ENCODE measurements around the gene ZNF90. TPM values are rescaled to one million over a fixed set of nuclear protein-coding genes. Genes with fewer than 3 reads are reported as not detected.
"Not testable (repeated sequence)": the region's sequence is repeated elsewhere in the genome, so short reads cannot be mapped to it uniquely, and the experiment has no call there.

The ZNF90 gene
- polyA plus RNA-seq, 2 donors = 1.0 to 2.3 TPM

GRCh38 chr19:20060282-20060681 is 17.5 kb upstream of the ZNF90 start:
- Histone ChIP-seq H3K27me3 (ENCODE audit: control insufficient read depth in 1 of 2, insufficient read depth in 2 of 2, low read length in 2 of 2) (no peaks in the 10 kb centered on the region), H3K27ac (ENCODE audit: low read depth in 2 of 2, low read length in 1 of 2) (no peak overlapping the region)
- WGBS, 2 donors = 55 to 71% methylated on average over 1 of the region's 1 CpG

GRCh38 chr19:20066861-20067260 is 10.9 kb upstream of the ZNF90 start:
- Histone ChIP-seq H3K27me3 (ENCODE audit: control insufficient read depth in 1 of 2, insufficient read depth in 2 of 2, low read length in 2 of 2) (no peaks in the 10 kb centered on the region), H3K9me3 (ENCODE audit: control insufficient read depth in 2 of 2, insufficient read depth in 1 of 2, low read depth in 1 of 2, low read length in 1 of 2) (no peaks in the 10 kb centered on the region), H3K27ac (ENCODE audit: low read depth in 2 of 2, low read length in 1 of 2) (no peak overlapping the region), H3K4me1 (ENCODE audit: control insufficient read depth in 2 of 2, insufficient read depth in 2 of 2, low read length in 1 of 2) (no peaks in the 10 kb centered on the region), H3K4me3 (ENCODE audit: low read depth in 1 of 2, low read length in 2 of 2) (no peak overlapping the region), H3K36me3 (ENCODE audit: control insufficient read depth in 2 of 2, insufficient read depth in 2 of 2, low read length in 1 of 2) (no peaks in the 10 kb centered on the region)
- 48 to 52% methylated on average over 3 of the region's 3 CpGs for WGBS, 2 donors

More at GRCh38 chr19:20060282-20060681, 17.5 kb upstream of the ZNF90 start:
- Histone ChIP-seq H3K4me3 (ENCODE audit: low read depth in 1 of 2, low read length in 2 of 2) (no peak overlapping the region), H3K4me1 (ENCODE audit: control insufficient read depth in 2 of 2, insufficient read depth in 2 of 2, low read length in 1 of 2) (no peaks in the 10 kb centered on the region), H3K9me3 (ENCODE audit: control insufficient read depth in 2 of 2, insufficient read depth in 1 of 2, low read depth in 1 of 2, low read length in 1 of 2) (no peaks in the 10 kb centered on the region), H3K36me3 (ENCODE audit: control insufficient read depth in 2 of 2, insufficient read depth in 2 of 2, low read length in 1 of 2) (no peaks in the 10 kb centered on the region)

GRCh38 chr19:20067943-20068342 is 9.9 kb upstream of the ZNF90 start:
- WGBS, 2 donors = 15 to 26% methylated on average over 9 of the region's 9 CpGs
- Histone ChIP-seq H3K36me3 (ENCODE audit: control insufficient read depth in 2 of 2, insufficient read depth in 2 of 2, low read length in 1 of 2) (no peaks in the 10 kb centered on the region), H3K4me3 (ENCODE audit: low read depth in 1 of 2, low read length in 2 of 2) (no peak overlapping the region), H3K27ac (ENCODE audit: low read depth in 2 of 2, low read length in 1 of 2) (no peak overlapping the region), H3K4me1 (ENCODE audit: control insufficient read depth in 2 of 2, insufficient read depth in 2 of 2, low read length in 1 of 2) (no peaks in the 10 kb centered on the region), H3K27me3 (ENCODE audit: control insufficient read depth in 1 of 2, insufficient read depth in 2 of 2, low read length in 2 of 2) (no peaks in the 10 kb centered on the region), H3K9me3 (ENCODE audit: control insufficient read depth in 2 of 2, insufficient read depth in 1 of 2, low read depth in 1 of 2, low read length in 1 of 2) (no peaks in the 10 kb centered on the region)

- H3K27me3 ChIP-seq (ENCODE audit: control insufficient read depth in 1 of 2, insufficient read depth in 2 of 2, low read length in 2 of 2); H3K4me1 ChIP-seq (ENCODE audit: control insufficient read depth in 2 of 2, insufficient read depth in 2 of 2, low read length in 1 of 2); H3K9me3 ChIP-seq (ENCODE audit: control insufficient read depth in 2 of 2, insufficient read depth in 1 of 2, low read depth in 1 of 2, low read length in 1 of 2); H3K27ac ChIP-seq (ENCODE audit: low read depth in 2 of 2, low read length in 1 of 2); H3K36me3 ChIP-seq (ENCODE audit: control insufficient read depth in 2 of 2, insufficient read depth in 2 of 2, low read length in 1 of 2); H3K4me3 ChIP-seq (ENCODE audit: low read depth in 1 of 2, low read length in 2 of 2): not testable (repeated sequence)
- WGBS, 2 donors = 29 to 33% methylated on average over 7 of the region's 7 CpGs
Measured at GRCh38 chr19:20068559-20068958, 9.2 kb upstream of the ZNF90 start.

- Histone ChIP-seq H3K36me3 (ENCODE audit: control insufficient read depth in 2 of 2, insufficient read depth in 2 of 2, low read length in 1 of 2) (no peaks in the 10 kb centered on the region), H3K4me3 (ENCODE audit: low read depth in 1 of 2, low read length in 2 of 2) (no peak overlapping the region), H3K27ac (ENCODE audit: low read depth in 2 of 2, low read length in 1 of 2) (no peak overlapping the region), H3K27me3 (ENCODE audit: control insufficient read depth in 1 of 2, insufficient read depth in 2 of 2, low read length in 2 of 2) (no peaks in the 10 kb centered on the region), H3K9me3 (ENCODE audit: control insufficient read depth in 2 of 2, insufficient read depth in 1 of 2, low read depth in 1 of 2, low read length in 1 of 2) (no peaks in the 10 kb centered on the region), H3K4me1 (ENCODE audit: control insufficient read depth in 2 of 2, insufficient read depth in 2 of 2, low read length in 1 of 2) (no peaks in the 10 kb centered on the region)
- 63 to 65% methylated on average over 2 of the region's 2 CpGs for WGBS, 2 donors
Measured at GRCh38 chr19:20070691-20071090, 7.1 kb upstream of the ZNF90 start.

GRCh38 chr19:20072936-20073335 is 4.9 kb upstream of the ZNF90 start:
- no peaks in the 10 kb centered on the region for H3K27me3 ChIP-seq (ENCODE audit: control insufficient read depth in 1 of 2, insufficient read depth in 2 of 2, low read length in 2 of 2)
- no peaks in the 10 kb centered on the region for H3K4me1 ChIP-seq (ENCODE audit: control insufficient read depth in 2 of 2, insufficient read depth in 2 of 2, low read length in 1 of 2)

GRCh38 chr19:20078581-20079031 is 806 bp downstream of the ZNF90 start:
- no peaks in the 10 kb centered on the region for H3K27me3 ChIP-seq (ENCODE audit: control insufficient read depth in 1 of 2, insufficient read depth in 2 of 2, low read length in 2 of 2)
- no peaks in the 10 kb centered on the region for H3K9me3 ChIP-seq (ENCODE audit: control insufficient read depth in 2 of 2, insufficient read depth in 1 of 2, low read depth in 1 of 2, low read length in 1 of 2)
- WGBS, 2 donors = 2 to 3% methylated on average over 19 of the region's 19 CpGs
- H3K36me3 ChIP-seq (ENCODE audit: control insufficient read depth in 2 of 2, insufficient read depth in 2 of 2, low read length in 1 of 2) = no peaks in the 10 kb centered on the region
- no peaks in the 10 kb centered on the region for H3K4me1 ChIP-seq (ENCODE audit: control insufficient read depth in 2 of 2, insufficient read depth in 2 of 2, low read length in 1 of 2)
- peak overlapping the region; percentile 58 to 67 for H3K4me3 ChIP-seq (ENCODE audit: low read depth in 1 of 2, low read length in 2 of 2)
- H3K27ac ChIP-seq (ENCODE audit: low read depth in 2 of 2, low read length in 1 of 2) = no peak overlapping the region

More at GRCh38 chr19:20072936-20073335, 4.9 kb upstream of the ZNF90 start:
- Histone ChIP-seq H3K9me3 (ENCODE audit: control insufficient read depth in 2 of 2, insufficient read depth in 1 of 2, low read depth in 1 of 2, low read length in 1 of 2) (no peaks in the 10 kb centered on the region), H3K27ac (ENCODE audit: low read depth in 2 of 2, low read length in 1 of 2) (no peak overlapping the region), H3K36me3 (ENCODE audit: control insufficient read depth in 2 of 2, insufficient read depth in 2 of 2, low read length in 1 of 2) (no peaks in the 10 kb centered on the region), H3K4me3 (ENCODE audit: low read depth in 1 of 2, low read length in 2 of 2) (no peak overlapping the region)
- 91 to 94% methylated on average over 5 of the region's 5 CpGs for WGBS, 2 donors

GRCh38 chr19:20079476-20079875 is 1.7 kb downstream of the ZNF90 start:
- 69 to 76% methylated on average over 8 of the region's 8 CpGs for WGBS, 2 donors
- no peaks in the 10 kb centered on the region for H3K36me3 ChIP-seq (ENCODE audit: control insufficient read depth in 2 of 2, insufficient read depth in 2 of 2, low read length in 1 of 2)
- H3K27ac ChIP-seq (ENCODE audit: low read depth in 2 of 2, low read length in 1 of 2) = no peak overlapping the region
- no peaks in the 10 kb centered on the region for H3K9me3 ChIP-seq (ENCODE audit: control insufficient read depth in 2 of 2, insufficient read depth in 1 of 2, low read depth in 1 of 2, low read length in 1 of 2)
- H3K4me3 ChIP-seq (ENCODE audit: low read depth in 1 of 2, low read length in 2 of 2) = no peak overlapping the region
- H3K4me1 ChIP-seq (ENCODE audit: control insufficient read depth in 2 of 2, insufficient read depth in 2 of 2, low read length in 1 of 2) = no peaks in the 10 kb centered on the region
- H3K27me3 ChIP-seq (ENCODE audit: control insufficient read depth in 1 of 2, insufficient read depth in 2 of 2, low read length in 2 of 2) = no peaks in the 10 kb centered on the region

- no peaks in the 10 kb centered on the region for H3K9me3 ChIP-seq (ENCODE audit: control insufficient read depth in 2 of 2, insufficient read depth in 1 of 2, low read depth in 1 of 2, low read length in 1 of 2)
- H3K27ac ChIP-seq (ENCODE audit: low read depth in 2 of 2, low read length in 1 of 2) = no peak overlapping the region
- no peak overlapping the region for H3K4me3 ChIP-seq (ENCODE audit: low read depth in 1 of 2, low read length in 2 of 2)
- no peaks in the 10 kb centered on the region for H3K36me3 ChIP-seq (ENCODE audit: control insufficient read depth in 2 of 2, insufficient read depth in 2 of 2, low read length in 1 of 2)
- no peaks in the 10 kb centered on the region for H3K27me3 ChIP-seq (ENCODE audit: control insufficient read depth in 1 of 2, insufficient read depth in 2 of 2, low read length in 2 of 2)
- no peaks in the 10 kb centered on the region for H3K4me1 ChIP-seq (ENCODE audit: control insufficient read depth in 2 of 2, insufficient read depth in 2 of 2, low read length in 1 of 2)
- WGBS, 2 donors = 66 to 72% methylated on average over 3 of the region's 3 CpGs
Measured at GRCh38 chr19:20080656-20081055, 2.9 kb downstream of the ZNF90 start.

- not testable (repeated sequence) for H3K9me3 ChIP-seq (ENCODE audit: control insufficient read depth in 2 of 2, insufficient read depth in 1 of 2, low read depth in 1 of 2, low read length in 1 of 2); H3K27me3 ChIP-seq (ENCODE audit: control insufficient read depth in 1 of 2, insufficient read depth in 2 of 2, low read length in 2 of 2); H3K27ac ChIP-seq (ENCODE audit: low read depth in 2 of 2, low read length in 1 of 2); H3K4me3 ChIP-seq (ENCODE audit: low read depth in 1 of 2, low read length in 2 of 2); H3K36me3 ChIP-seq (ENCODE audit: control insufficient read depth in 2 of 2, insufficient read depth in 2 of 2, low read length in 1 of 2); H3K4me1 ChIP-seq (ENCODE audit: control insufficient read depth in 2 of 2, insufficient read depth in 2 of 2, low read length in 1 of 2)
- WGBS, 2 donors = 64 to 82% methylated on average over 3 of the region's 3 CpGs
Measured at GRCh38 chr19:20082232-20082833, 4.5 kb downstream of the ZNF90 start.
